Islet of Langerhans (tissue), 1 donor: ENCODE measurements around the gene OR2A7.
"Not testable (repeated sequence)": the region's sequence is repeated elsewhere in the genome, so short reads cannot be mapped to it uniquely, and the experiment has no call there.

Experiments used
- FAIRE-seq: peaks from one replicate; lab custom pipeline; 2011; peaks lifted over from hg19 to GRCh38; lab: Jason Lieb, UNC

OR2A7 gene

GRCh38 chr7:144252307-144252706, 12.3 kb downstream of the OR2A7 start:
- not testable (repeated sequence) for FAIRE-seq

- not testable (repeated sequence) for FAIRE-seq
These were observed 16.8 kb downstream of the OR2A7 start for GRCh38 chr7:144247674-144248330.

GRCh38 chr7:144246967-144247366, 17.6 kb downstream of the OR2A7 start:
- FAIRE-seq = not testable (repeated sequence)

- not testable (repeated sequence) for FAIRE-seq
These were observed 19.2 kb downstream of the OR2A7 start for GRCh38 chr7:144245372-144245771.

GRCh38 chr7:144239365-144239764, 25.2 kb downstream of the OR2A7 start, which contains the start of gene OR2A42:
Gene OR2A42 (minus strand): TSS chr7:144239605. CDS start chr7:144232843, 6,762 bp downstream.
- not testable (repeated sequence) for FAIRE-seq

- not testable (repeated sequence) for FAIRE-seq
These were observed 26.0 kb downstream of the OR2A7 start for GRCh38 chr7:144238530-144239082.

GRCh38 chr7:144233039-144233438, 31.6 kb downstream of the OR2A7 start:
- FAIRE-seq = not testable (repeated sequence)

- not testable (repeated sequence) for FAIRE-seq
These were observed 33.6 kb downstream of the OR2A7 start for GRCh38 chr7:144231027-144231426.

- FAIRE-seq = not testable (repeated sequence)
These were observed 35.8 kb downstream of the OR2A7 start for GRCh38 chr7:144228810-144229209.

- not testable (repeated sequence) for FAIRE-seq
These were observed 37.7 kb downstream of the OR2A7 start for GRCh38 chr7:144226866-144227265.

- not testable (repeated sequence) for FAIRE-seq
These were observed 40.9 kb downstream of the OR2A7 start for GRCh38 chr7:144223675-144224074.

- FAIRE-seq = not testable (repeated sequence)
These were observed 44.1 kb downstream of the OR2A7 start for GRCh38 chr7:144220531-144220930.

- FAIRE-seq = peak; percentile 96
These were observed 45.4 kb downstream of the OR2A7 start for GRCh38 chr7:144219149-144219548.

- not testable (repeated sequence) for FAIRE-seq
These were observed 46.0 kb downstream of the OR2A7 start for GRCh38 chr7:144218581-144218980.

- not testable (repeated sequence) for FAIRE-seq
These were observed 47.4 kb downstream of the OR2A7 start for GRCh38 chr7:144217200-144217599.
